HG03135 (cell line): ENCODE results near the gene CCR7.
"Not testable (repeated sequence)": the region's sequence is repeated elsewhere in the genome, so short reads cannot be mapped to it uniquely, and the experiment has no call there.

Experiments
- ATAC-seq: cut with Tn5 transposase; IDR thresholded peaks from one replicate; pipeline ENCODE4 v1.9.1; 2021; ENCODE audit warnings: mild to moderate bottlenecking, moderate library complexity; ENCODE audit not compliant: unreplicated experiment

Gene CCR7

GRCh38 chr17:40552806-40553693 is 12.2 kb downstream of the CCR7 start:
- ATAC-seq, result no peak

- ATAC-seq, result no peak
These were observed 13.1 kb downstream of the CCR7 start for GRCh38 chr17:40551879-40552768.

- ATAC-seq, result no peak
These were observed 14.0 kb downstream of the CCR7 start for GRCh38 chr17:40551091-40551878.

- ATAC-seq, result no peak
These were observed 14.7 kb downstream of the CCR7 start for GRCh38 chr17:40550608-40551007.

GRCh38 chr17:40548982-40549685 is 16.1 kb downstream of the CCR7 start:
- ATAC-seq, result no peak

- ATAC-seq, result no peak
These were observed 16.7 kb downstream of the CCR7 start for GRCh38 chr17:40548491-40548981.

GRCh38 chr17:40547785-40548478 is 17.3 kb downstream of the CCR7 start:
- no peak for ATAC-seq

- ATAC-seq, result no peak
These were observed 18.0 kb downstream of the CCR7 start for GRCh38 chr17:40547079-40547784.

- ATAC-seq, result not testable (repeated sequence)
These were observed 18.8 kb downstream of the CCR7 start for GRCh38 chr17:40546497-40546896.

- ATAC-seq, result no peak
These were observed 19.6 kb downstream of the CCR7 start for GRCh38 chr17:40545660-40546059.

GRCh38 chr17:40542558-40543411 is 22.5 kb downstream of the CCR7 start:
- ATAC-seq, result no peak

GRCh38 chr17:40541873-40542557 is 23.3 kb downstream of the CCR7 start:
- ATAC-seq, result no peak

GRCh38 chr17:40541060-40541872 is 24.0 kb downstream of the CCR7 start:
- no peak for ATAC-seq

- no peak for ATAC-seq
These were observed 24.8 kb downstream of the CCR7 start for GRCh38 chr17:40540448-40540847.

GRCh38 chr17:40539711-40540411 is 25.4 kb downstream of the CCR7 start:
- ATAC-seq, result no peak
